IMR-90 (cell line): ENCODE data around the gene ASB11.

Source experiments
- CHD1 ChIP-seq: IDR thresholded peaks from 2 replicates; pipeline ENCODE4 v1.6.1; 2012; ENCODE audit warnings: low read depth, low read length, improper control_type of control experiment
- CTCF ChIP-seq: conservative IDR thresholded peaks from 2 replicates; pipeline ENCODE4 v1.5.1; 2012; ENCODE audit warnings: mild to moderate bottlenecking, low read depth, low read length, improper control_type of control experiment
- RAD21 ChIP-seq: IDR thresholded peaks from 2 replicates; pipeline ENCODE4 v1.6.1; 2012; ENCODE audit warnings: low read length, improper control_type of control experiment

GRCh38 chrX:15335135-15336022 lies 19.9 kb upstream of the ASB11 start, which contains the start of gene PIGA:
- TF ChIP-seq CTCF (no peak), CHD1 (peak; percentile 95), RAD21 (no peak)
